Kidney (tissue), 14 donors: ENCODE results near the gene RPL27. TPM values are rescaled to one million over a fixed set of nuclear protein-coding genes. Genes with fewer than 3 reads are reported as not detected.

Experiments
- DNase-seq, 5 donors: peaks; one replicate each; pipeline ENCODE4 v3.0.0-alpha.2; 2013 to 2020
- FAIRE-seq: peaks from 2 replicates; lab custom pipeline; 2012; peaks lifted over from hg19 to GRCh38; lab: Jason Lieb, UNC
- H3K27ac ChIP-seq, 2 donors: one replicate each; pipeline ENCODE4 v1.7.0; 2013; ENCODE audit warnings: low read depth in 2 of 2, low read length in 2 of 2, inconsistent platforms in 1 of 2
- H3K27me3 ChIP-seq: one replicate; pipeline ENCODE4 v1.7.1; 2013; ENCODE audit warnings: low read length, inconsistent platforms; ENCODE audit not compliant: control insufficient read depth, insufficient read depth
- H3K36me3 ChIP-seq, 3 donors: one replicate each; pipeline versions ENCODE4 v1.7.0 to v1.7.1; 2013; ENCODE audit warnings: low read length in 3 of 3, control low read depth in 1 of 3, inconsistent platforms in 1 of 3; ENCODE audit not compliant: insufficient read depth in 3 of 3, control insufficient read depth in 2 of 3
- H3K4me1 ChIP-seq, 3 donors: one replicate each; pipeline versions ENCODE4 v1.7.0 to v1.7.1; 2013; ENCODE audit warnings: low read length in 3 of 3, inconsistent platforms in 1 of 3, low read depth in 1 of 3; ENCODE audit not compliant: control insufficient read depth in 2 of 3, insufficient read depth in 2 of 3
- H3K4me3 ChIP-seq, 3 donors: one replicate each; pipeline versions ENCODE4 v1.7.0 to v1.8.1; 2013; ENCODE audit warnings: low read length in 3 of 3, control low read depth in 1 of 3, inconsistent platforms in 1 of 3
- H3K9ac ChIP-seq, 3 donors: one replicate each; pipeline versions ENCODE4 v1.7.0 to v1.7.1; 2013; ENCODE audit warnings: low read length in 3 of 3, control low read depth in 1 of 3, inconsistent platforms in 1 of 3
- H3K9me3 ChIP-seq, 3 donors: one replicate each; pipeline versions ENCODE4 v1.7.0 to v1.7.1; 2013; ENCODE audit warnings: low read length in 3 of 3, control low read depth in 1 of 3, inconsistent platforms in 1 of 3; ENCODE audit not compliant: control insufficient read depth in 2 of 3, insufficient read depth in 1 of 3
- CTCF ChIP-seq: IDR thresholded peaks from 3 replicates; pipeline ENCODE4 v1.5.1; 2012; ENCODE audit warnings: mild to moderate bottlenecking, moderate library complexity, borderline replicate concordance; ENCODE audit not compliant: insufficient read depth; ENCODE audit errors: extremely low read depth
- intact Hi-C: fragments of 100-400 bp; cut with DNase I; formaldehyde crosslinking; loops from one replicate; pipeline ENCODE4 v1.11.1; 2022
- polyA plus RNA-seq: library from polyadenylated mRNA; stranded (reverse); fragments of 350-450 nt; fragmentation: Illumina TruSeq; extraction: RNeasy Lipid Tissue Mini Kit (QIAGEN cat#74804); gene quantifications from one replicate; pipeline ENCODE4 v1.2.3, GENCODE V29; 2014; ENCODE audit warnings: low read depth, low replicate concordance; ENCODE audit not compliant: insufficient read depth
- total RNA-seq: library from RNA; stranded (reverse); fragmentation: NEBNext Ultra II Directional; extraction: Animal tissue kit (Norgen Biotek cat#: 25700); gene quantifications from one replicate; pipeline ENCODE4 v1.2.1, GENCODE V29; 2021
- donor health status: control.
- donor health status: control.
- donor health status: control.
- donor health status: control.
- donor health status: control.
- donor health status: DM: yes; HTN: yes; CAD: no.
- donor health status: Normal renal cell carcinoma (clear cell type).

Gene RPL27
- total and polyA plus RNA-seq, 2 donors from 2014 or later: 759 to 1,823 TPM

- intact Hi-C loops: no loop called here
- TF ChIP-seq CTCF: no peak
- Histone ChIP-seq H3K9ac (peak overlapping the region; percentile 48 to 78 (median 60)), H3K36me3 (no peaks in the 10 kb centered on the region), H3K27me3 (no peaks in the 10 kb centered on the region), H3K4me1 (peaks cover 0 to 14% (median 0%) of the 10 kb centered on the region in 3 donors), H3K27ac (peak overlapping the region; percentile 88 to 94), H3K4me3 (peak overlapping the region; percentile 66 to 85 (median 83)), H3K9me3 (no peaks in the 10 kb centered on the region)
- DNase-seq: peak in 4 of 5 donors; percentile 54 to 91 (median 80)
- FAIRE-seq: no peak
Observed at GRCh38 chr17:43020789-43021740, 22.8 kb downstream of the RPL27 start.

GRCh38 chr17:43021741-43022512 lies 23.7 kb downstream of the RPL27 start, which contains the start of gene VAT1:
Gene VAT1, minus strand, starts transcription at chr17:43022385. Its CDS starts 63 bp downstream, at chr17:43022322.
- no peak for TF ChIP-seq CTCF
- FAIRE-seq (no peak), DNase-seq (peak; percentile 81 to 93 (median 89))
- Histone ChIP-seq H3K9ac (peak within 1 kb of the TSS; percentile 48 to 78 (median 63)), H3K27ac (peak within 1 kb of the TSS; percentile 88 to 94), H3K9me3 (no peaks in the 10 kb centered on the region), H3K27me3 (no peaks in the 10 kb centered on the region), H3K4me3 (peak within 1 kb of the TSS; percentile 66 to 85 (median 83)), H3K4me1 (peaks cover 0 to 11% (median 0%) of the 10 kb centered on the region in 3 donors), H3K36me3 (no peaks in the 10 kb centered on the region)
- intact Hi-C loops: no loop called here

- intact Hi-C loops: no loop called here
Observed at GRCh38 chr17:43024407-43025289, 26.4 kb downstream of the RPL27 start, which contains the start of gene RND2. Gene RND2, plus strand, starts transcription at chr17:43025231. Its CDS starts 117 bp downstream, at chr17:43025348.

More at GRCh38 chr17:43024407-43025289, 26.4 kb downstream of the RPL27 start, which contains the start of gene RND2:
- peak; percentile 93 to 98 (median 96) for DNase-seq
- FAIRE-seq: no peak
- H3K36me3 ChIP-seq: no peaks in the 10 kb centered on the region
- peak within 1 kb of the TSS; percentile 58 to 65 (median 63) for H3K4me3 ChIP-seq
- peak within 1 kb of the TSS in 2 of 3 donors; percentile 49 to 62 for H3K9ac ChIP-seq
- H3K4me1 ChIP-seq: peaks cover 0 to 2% (median 0%) of the 10 kb centered on the region in 3 donors
- no peaks in the 10 kb centered on the region for H3K27me3 ChIP-seq
- H3K9me3 ChIP-seq: no peaks in the 10 kb centered on the region
- TF ChIP-seq CTCF: peak; percentile 76
- peak within 1 kb of the TSS in 1 of 2 donors; percentile 3 for H3K27ac ChIP-seq
